Central memory CD4-positive, alpha-beta T cell (primary cell): Measurements from ENCODE around the gene ARHGAP24.
"Not testable (repeated sequence)": the region's sequence is repeated elsewhere in the genome, so short reads cannot be mapped to it uniquely, and the experiment has no call there.

Experiments
- DNase-seq: peaks from one replicate; pipeline ENCODE4 v3.0.0; 2022

ARHGAP24 gene

DNA sequence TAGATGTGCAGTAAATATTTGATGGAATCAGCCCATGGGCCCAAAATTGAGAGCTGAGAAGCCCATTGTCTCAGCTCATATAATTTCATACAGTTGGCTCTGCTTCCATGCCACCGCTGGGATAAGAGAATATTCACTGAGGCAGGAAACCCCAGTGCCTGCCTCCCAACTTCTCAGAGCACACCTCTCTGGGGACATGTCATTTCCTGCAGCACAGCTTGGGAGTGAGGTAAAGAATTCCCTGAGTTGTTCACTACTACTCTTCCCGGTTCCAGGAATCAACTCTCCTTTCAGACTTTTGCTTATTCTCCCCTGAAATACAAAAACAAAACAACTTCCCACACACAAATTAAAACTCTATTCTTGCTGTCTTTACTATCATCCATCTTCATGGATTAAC is 495.6 kb downstream of the ARHGAP24 start:
- DNase-seq: no peak

DNA sequence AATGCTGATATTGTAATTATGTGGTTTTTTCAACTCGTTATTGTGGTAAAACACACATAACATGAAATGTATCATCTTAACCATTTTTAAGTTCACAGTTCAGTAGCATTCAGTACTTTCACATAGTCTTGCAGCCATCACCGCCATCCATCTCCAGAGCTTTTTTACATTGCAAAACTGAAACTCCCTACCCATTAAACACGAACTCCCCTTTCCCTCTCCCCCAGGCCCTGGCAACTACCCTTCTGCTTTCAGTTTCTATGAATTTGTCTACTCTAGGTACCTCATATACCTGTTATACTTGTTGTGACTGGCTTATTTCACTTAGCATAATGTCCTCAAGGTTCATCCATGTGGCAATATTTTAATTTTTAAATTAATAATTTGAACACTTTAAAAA is 504.3 kb downstream of the ARHGAP24 start:
- DNase-seq: no peak

DNA sequence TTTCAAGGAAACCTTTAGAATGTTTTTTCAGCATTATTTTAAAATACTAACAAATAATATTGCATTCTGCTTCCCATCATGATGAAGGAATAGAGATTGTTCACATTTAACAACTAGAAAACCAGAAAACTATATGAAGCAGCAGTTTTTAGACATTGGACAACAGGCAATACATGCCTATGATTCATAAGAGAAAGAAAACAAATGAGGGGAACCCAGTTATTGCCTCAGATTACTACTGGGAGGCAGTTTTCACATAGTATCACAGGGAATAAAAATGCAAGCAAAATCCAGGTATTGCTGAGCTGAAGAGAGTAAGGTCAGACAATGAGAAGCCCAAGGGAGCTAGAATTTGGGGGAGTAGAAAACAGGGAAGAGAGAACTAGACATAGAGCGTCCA is 511.3 kb downstream of the ARHGAP24 start:
- no peak for DNase-seq

DNA sequence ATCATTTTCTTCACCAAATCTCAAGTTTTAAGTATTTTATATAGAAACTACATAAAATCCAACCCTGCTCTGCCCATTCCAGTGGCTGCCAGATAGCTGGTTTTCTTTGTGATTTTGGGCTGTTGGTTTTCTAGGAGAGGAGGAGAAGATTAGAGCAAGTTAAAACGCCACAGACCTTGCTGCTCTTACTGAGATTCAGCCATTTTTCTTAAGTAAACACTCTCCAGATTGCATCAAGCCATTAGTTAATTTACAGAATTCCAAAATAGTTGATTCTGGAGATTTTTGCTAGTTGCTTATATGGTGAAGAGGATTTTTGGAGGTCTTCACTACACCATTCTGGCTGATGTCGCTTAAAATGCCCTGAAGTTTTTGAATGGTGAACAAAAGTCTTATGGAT is 518.7 kb downstream of the ARHGAP24 start:
- DNase-seq: no peak

DNA sequence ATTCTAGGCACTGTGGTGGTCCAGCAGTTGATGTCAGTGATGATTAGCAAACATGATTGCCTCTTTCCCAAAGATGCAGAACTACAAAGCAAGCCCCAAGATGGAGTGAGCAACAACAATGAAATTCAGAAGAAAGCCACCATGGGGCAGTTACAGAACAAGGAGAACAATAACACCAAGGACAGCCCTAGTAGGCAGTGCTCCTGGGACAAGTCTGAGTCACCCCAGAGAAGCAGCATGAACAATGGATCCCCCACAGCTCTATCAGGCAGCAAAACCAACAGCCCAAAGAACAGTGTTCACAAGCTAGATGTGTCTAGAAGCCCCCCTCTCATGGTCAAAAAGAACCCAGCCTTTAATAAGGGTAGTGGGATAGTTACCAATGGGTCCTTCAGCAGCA is 519.6 kb downstream of the ARHGAP24 start:
- DNase-seq: no peak

DNA sequence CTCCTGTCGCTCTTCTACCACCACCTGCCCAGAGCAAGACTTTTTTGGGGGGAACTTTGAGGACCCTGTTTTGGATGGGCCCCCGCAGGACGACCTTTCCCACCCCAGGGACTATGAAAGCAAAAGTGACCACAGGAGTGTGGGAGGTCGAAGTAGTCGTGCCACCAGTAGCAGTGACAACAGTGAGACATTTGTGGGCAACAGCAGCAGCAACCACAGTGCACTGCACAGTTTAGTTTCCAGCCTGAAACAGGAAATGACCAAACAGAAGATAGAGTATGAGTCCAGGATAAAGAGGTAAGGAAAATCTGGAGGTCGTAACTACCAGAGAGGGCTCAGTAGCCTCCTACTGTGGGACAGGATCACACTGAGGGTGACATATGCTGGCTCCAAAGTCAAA is 520.4 kb downstream of the ARHGAP24 start:
- no peak for DNase-seq

DNA sequence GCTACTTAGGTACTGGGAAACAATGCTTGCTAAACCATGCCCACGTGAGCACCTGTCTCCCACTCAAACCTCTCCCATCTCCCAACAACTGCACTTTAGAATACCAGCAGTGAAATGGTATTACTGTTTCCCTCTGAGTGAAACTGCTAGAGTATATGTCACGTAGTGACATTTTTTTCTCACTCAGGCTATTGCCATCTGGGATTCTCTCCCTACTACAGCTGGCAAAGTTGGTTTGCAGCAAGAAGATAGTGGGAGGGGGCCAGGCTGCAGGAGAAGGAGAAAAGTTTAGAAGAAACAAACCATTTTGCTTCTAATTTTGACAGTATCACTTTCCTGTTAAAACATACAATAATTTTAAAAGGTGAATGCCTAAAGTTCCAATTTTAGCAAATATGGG is 526.6 kb downstream of the ARHGAP24 start:
- DNase-seq: no peak

DNA sequence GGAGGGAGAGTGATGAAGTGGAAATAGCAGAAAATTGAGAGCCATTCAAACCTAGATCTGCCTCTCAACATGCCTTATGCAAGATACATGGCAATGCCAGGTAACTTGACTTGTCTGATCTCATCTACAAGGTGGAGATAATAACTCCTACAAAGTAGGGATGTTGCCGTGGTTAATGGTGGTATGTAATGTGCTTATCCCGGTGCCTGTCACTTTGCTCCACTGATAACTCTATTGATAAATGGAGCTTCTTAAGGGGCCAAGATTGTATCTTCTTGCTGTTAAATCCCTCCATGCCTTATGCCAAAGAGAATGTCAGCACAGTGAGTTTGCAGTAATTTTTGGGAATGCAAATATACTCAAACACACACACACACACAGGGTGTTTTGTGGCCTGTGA is 529.1 kb downstream of the ARHGAP24 start:
- DNase-seq: no peak

DNA sequence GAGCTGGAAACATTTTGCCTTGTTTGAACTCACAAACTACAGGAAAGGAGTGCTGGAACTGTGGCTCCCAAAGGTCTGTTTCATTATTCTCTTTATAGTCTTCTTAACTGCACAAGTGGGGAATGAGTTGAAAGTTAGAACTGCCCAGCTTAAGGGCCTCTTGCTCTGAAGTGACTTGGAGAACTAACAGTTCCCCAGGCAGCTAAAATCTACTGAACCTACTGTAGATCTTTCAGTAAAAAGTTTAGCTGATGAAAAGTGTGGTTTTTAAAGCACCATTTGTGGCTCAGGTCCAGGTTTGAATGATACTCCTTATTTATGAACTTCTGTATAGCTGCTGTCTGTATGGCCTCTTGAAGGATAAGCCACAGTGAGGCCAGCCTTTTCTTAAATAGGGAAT is 531.1 kb downstream of the ARHGAP24 start:
- no peak for DNase-seq

DNA sequence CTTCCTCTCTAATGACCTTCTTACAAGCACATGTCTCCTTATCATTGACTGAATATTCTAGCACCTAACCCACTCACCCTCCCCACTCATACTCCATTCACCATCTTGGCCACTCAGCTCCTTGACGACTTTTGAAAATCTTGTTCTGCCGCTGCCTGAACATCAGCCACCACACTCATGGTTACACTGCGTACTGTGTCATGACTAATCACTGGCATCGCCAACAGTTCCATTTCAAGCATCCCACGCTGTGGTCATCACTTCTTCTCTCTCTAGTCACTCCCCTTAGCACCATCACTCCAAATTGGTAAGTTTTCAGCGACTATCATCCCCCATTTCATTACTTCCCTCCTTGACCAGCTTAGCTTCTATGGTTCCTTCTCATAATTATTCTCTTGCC is 532.1 kb downstream of the ARHGAP24 start:
- DNase-seq: no peak

DNA sequence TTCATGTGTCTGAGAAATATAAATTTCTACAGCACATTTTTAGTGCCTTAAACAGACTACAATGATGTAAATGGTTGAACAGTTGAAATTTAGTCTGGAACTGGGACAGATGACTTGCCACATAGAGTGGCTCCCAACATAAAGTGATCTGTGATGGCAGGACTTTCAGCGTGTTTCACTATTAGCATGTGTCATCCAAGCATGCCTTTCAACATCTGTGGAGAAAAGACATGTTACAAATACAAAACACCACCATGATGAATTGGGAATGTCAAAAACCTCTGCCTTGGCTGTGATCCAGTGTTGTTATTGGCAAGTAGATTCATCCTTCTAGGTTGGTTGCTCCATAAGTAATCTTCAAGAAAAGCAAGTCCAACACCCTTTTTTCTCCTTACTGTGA is 536.2 kb downstream of the ARHGAP24 start:
- no peak for DNase-seq

DNA sequence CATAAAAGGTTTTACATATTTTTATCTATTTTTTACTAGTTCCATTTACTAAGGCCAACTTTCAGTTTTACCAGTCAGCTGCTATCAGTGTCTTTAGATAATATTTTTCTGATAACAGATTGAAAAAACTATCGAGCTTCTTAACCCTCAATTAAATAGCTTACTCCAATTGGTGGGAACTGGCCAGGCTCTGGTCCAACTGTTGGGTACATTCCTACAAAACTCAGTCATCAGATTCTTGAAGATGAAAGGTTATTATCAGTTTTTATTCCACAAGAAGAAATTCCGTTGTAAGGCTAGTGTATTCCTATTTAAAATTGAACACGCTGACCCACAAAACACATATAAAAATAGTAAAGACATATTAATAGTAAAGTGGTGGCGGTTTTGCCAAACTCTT is 538.7 kb downstream of the ARHGAP24 start:
- no peak for DNase-seq

DNA sequence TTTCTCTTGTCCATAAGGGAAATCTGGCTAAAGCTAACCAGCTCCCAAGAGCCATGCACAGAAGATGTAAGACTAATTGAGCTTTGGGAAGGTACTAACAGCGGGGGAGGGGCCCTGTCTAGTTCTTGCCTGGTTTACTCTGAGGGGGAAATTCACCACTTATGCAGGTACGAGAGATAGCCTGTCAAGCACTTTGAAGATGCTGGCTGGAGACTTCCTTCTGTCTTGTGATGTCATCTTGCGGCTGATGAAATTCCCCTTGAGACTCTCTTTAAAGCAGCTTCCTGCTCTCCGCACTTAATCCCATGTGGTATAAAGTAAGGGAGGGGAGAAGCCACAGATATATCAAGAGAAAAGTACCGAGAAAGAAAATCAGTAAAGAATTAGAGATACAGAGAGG is 539.6 kb downstream of the ARHGAP24 start:
- DNase-seq: no peak

DNA sequence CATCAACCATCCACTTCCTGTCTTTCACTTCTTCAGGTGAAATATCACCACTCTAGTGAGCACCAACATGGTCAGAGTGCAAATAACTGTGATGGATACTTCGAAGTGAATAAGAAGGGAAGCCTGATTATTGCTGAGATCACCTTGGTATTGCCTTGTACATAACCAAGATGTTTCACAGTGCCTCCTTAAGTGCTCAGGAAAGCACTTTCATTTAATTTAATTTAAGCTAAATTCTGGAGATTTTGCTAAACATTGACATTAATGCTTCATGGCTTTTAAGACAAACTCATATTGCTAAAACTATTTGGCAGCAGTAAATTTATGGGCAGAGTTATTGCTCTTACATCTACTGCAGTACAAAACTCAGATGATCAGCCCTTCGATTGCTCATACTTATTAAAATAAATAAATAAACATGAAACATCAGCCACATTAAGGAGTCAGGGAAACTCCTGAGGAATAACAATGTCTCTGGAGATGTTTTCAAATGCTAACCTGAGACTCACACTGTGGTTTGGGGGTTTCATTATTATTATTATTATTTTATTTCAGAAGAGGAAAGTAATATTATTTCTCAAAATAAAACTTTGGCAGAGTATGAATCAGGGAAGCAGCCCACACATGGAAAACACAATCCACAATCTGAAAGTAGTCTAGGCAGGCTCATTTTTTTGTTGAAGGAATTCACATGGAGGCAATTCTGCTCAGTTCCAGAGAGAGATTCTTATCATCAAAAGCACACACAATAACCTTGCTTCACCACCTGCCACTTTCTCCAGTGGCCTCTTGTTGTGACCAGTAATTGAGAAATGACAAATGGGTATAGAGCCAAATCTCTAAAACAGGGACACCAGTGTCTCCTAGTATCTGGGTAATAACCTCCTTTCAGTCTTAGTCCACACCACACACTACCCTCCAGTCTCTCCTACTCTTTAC is 540.7 kb downstream of the ARHGAP24 start:
- no peak for DNase-seq

DNA sequence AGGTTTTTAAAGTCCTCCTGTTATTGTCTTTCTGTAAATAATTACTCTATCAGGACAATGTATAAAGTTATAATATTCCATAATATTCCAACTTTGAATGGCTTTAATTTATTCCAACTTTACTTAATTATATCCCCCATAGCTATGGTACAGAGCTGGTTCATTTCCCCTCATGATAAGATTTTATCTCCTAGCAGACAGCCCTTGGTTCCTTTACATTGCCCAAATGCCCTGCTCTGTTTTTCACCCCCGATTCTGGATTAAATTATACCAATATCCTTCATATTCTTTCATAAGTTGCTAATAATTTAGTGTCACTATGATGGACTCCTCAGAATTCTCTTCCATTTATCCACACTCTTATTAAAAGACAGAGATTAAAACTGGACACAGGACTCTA is 544.4 kb downstream of the ARHGAP24 start:
- no peak for DNase-seq

DNA sequence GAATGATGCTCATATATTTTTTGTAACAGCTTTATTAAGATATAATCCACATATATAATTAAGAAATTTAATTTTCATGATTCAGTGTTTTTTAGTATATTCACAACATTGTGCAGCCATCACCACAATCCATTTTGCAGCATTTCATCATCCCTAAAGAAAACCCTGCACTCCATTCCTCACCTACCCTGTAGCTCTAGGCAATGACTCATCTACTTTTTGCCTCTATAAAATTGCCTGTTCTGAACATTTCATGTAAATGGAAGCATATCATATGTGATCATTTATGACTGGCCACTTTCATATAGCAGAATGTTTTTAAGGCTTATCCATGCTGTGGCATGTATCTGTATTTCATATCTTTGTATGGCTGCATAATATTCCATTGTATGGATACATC is 545.0 kb downstream of the ARHGAP24 start:
- DNase-seq: no peak

DNA sequence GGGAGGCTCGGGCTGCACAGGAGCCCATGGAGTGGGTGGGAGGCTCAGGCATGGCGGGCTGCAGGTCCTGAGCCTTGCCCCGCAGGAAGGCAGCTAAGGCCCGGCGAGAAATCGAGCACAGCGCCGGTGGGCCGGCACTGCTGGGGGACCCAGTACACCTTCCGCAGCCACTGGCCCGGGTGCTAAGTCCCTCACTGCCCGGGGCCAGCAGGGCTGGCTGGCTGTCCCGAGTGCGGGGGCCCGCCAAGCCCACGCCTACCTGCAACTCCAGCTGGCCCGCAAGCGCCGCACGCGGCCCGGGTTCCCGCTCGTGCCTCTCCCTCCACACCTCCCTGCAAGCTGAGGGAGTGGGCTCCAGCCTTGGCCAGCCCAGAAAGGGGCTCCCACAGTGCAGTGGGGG is 546.7 kb downstream of the ARHGAP24 start:
- DNase-seq: not testable (repeated sequence)

DNA sequence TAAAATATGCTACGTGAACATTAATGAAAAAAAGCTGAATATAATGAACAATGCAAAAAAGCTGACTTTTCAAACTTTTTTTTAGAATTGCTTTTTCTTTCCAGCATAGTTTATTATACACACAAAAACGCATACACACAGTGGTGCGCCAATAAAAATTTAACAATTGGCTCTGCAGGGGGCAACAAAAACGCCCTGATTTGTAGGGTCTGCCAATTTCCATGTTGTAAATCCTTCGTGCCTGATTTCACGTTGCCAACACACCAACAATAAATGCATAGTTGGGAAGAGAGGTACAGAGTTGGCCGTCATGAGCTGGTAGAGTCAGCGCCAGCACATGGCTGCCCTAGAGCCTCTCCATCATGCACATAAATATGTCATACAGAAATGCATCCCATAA is 551.8 kb downstream of the ARHGAP24 start:
- DNase-seq: no peak

DNA sequence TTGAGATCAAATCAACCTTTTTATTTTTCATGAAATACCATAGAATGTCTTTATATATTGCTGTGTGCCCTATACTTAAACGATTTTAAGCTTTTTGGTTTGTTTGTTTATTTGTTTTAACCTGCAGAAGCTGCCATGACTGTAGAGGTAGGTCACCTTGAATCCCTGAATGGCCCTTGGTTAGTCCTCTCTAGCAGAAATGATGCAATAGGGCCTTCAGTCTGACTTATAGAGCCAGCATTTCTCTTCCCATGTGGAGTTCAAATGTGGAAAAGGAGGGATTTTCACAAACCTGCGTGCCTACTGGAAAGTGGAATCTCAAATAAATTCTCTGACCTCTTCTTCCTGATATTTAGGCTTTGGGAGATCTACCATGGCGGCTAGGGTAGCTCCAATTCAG is 557.0 kb downstream of the ARHGAP24 start:
- no peak for DNase-seq

DNA sequence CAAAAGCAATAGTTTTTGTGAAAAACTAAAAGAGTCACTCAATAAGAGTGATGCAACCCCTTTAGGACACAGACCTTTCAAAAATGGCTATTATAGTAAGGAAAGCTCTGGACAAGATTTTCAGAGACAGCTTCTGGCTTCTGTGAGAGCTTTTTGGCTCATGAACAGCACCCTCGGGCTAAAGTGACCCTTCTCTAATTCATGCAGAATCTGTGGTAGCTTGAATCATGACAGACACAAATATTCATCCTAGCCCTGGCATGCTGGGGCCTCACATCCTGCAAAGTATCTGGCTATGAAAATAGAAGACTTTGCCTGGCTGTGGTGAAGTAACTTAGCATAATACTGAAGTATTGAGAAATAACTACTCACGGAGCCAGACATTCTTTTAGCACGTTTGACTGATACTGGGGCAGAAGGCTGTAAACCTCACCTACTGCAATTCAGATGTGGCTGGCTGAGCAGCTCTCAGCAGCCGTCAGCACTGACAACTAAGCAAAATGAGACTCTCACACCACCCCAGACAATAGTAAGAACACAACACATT is 557.6 kb downstream of the ARHGAP24 start:
- DNase-seq: no peak

DNA sequence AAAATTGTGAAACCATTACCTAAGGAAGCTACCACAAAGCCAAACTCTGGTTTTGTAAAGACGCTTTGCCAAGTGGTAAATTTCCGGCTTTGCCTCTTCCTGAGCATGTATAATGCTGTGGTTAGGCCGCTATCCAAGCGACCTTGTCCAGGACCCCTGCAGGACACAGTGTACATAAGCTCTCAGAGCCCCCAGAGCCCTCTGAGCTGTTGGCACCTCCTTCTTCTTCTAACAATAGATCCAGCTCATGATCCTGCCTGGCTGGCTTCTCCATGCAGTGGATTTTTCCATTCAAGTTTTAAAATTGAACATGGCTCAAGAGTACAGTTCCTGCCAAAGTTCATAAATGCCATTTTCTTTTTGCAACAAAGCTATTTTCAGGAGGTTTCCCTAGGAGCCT is 558.2 kb downstream of the ARHGAP24 start:
- DNase-seq: no peak

DNA sequence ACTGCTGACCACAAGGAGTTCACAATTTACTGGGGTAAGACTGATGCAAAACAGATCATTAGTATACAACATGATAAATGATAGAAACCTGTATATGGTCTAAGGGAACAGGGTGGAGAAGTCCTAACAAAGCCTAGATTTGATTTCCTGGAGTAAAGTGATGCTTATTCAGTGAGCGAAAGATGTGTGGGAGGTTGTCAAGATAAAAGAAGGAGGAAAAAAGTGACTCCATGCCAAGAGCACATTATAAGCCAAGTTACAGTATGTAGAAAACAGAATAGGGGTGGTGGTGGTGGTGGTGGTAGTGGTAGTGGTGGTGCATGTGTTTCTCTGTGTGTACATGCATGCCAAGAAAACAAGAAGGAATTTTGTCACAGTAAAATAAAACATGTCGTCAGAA is 559.7 kb downstream of the ARHGAP24 start:
- DNase-seq: no peak

DNA sequence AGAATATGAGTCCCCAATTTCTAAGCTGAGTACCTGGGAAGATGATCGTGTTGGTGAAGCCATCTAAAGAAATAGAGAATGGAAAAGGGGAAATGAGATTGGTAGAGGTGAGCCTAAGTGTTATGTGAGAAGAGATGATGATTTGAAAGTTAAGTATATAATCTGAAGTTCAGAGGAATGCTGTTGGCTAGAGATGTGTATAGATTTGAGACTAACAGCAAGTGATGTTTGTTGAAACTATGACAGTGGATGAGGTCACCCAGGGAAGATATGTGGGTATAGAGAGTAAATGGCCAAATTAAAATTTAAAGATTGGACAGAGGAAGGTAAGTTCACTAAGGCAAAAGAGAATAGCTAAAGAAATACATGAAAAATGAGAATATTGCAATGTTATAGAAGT is 560.7 kb downstream of the ARHGAP24 start:
- no peak for DNase-seq

DNA sequence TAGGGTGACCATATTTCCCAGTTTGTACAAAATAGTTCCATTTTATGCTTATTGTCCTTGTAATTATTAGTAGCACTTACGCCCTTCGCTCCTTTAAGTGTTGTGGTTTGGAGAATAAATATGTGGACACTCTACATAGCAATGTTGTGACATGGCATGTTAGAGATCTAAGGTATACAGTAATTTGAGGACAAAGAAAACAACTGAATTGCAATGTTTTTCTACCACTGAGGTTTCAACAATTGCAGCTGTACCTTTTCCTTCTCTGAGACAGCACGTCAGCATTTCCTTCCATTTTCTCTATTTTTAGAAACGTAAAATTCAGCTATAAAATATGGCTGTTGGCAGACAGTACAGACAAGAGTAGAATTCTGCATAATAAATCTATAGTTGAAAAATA is 561.8 kb downstream of the ARHGAP24 start:
- no peak for DNase-seq

DNA sequence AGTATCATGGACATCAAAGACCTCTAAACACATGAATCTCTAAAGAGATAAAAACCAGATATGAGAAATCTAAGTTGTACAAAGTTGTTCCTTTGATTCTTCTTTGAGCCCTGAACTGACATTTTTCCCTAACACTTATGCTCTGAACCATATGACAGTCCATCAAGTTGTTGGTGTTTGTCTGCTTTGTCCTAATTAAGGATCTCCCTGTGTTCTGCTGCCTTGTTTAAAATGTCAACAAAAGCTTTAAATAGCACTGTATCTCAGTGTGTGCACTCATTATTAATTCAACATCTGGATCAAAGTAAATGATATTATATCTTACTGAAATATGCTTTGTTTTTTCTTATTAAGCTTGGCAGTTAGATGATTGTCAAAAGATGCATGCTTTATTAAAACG is 563.1 kb downstream of the ARHGAP24 start:
- DNase-seq: no peak
